Activated CD8-positive, alpha-beta T cell treated with anti-CD3 and anti-CD28 coated beads for 36 hours (primary cell): ENCODE measurements around the gene COL1A2. TPM values are rescaled to one million over a fixed set of nuclear protein-coding genes. Genes with fewer than 3 reads are reported as not detected.

Experiments
- ATAC-seq: fragments of 200-7000 bp; cut with Tn5 transposase; one replicate; pipeline ENCODE4 v1.10.0; 2021; ENCODE audit warnings: mild to moderate bottlenecking, moderate library complexity
- CTCF ChIA-PET: fragments of 350-600 bp; sonication (Branson Sonifier 250); formaldehyde crosslinking; loops from one replicate; lab custom pipeline; 2021; ENCODE audit warnings: antibody characterized with exemption; lab: Charles Lee
- POLR2A ChIA-PET: fragments of 350-600 bp; sonication (Branson Sonifier 250); formaldehyde crosslinking; loops from one replicate; lab custom pipeline; 2021; ENCODE audit warnings: antibody characterized with exemption; lab: Charles Lee
- DNase-seq: peaks from one replicate; pipeline ENCODE4 v3.0.0-alpha.2; 2020
- H3K27ac Mint-ChIP-seq: one replicate; pipeline ENCODE4 v1.8.0; 2021; ENCODE audit warnings: mild to moderate bottlenecking, mixed read lengths
- H3K27me3 Mint-ChIP-seq: one replicate; pipeline ENCODE4 v1.8.0; 2021; ENCODE audit warnings: mixed read lengths
- H3K36me3 Mint-ChIP-seq: one replicate; pipeline ENCODE4 v1.8.0; 2021; ENCODE audit warnings: low read depth, mixed read lengths
- H3K4me1 Mint-ChIP-seq: one replicate; pipeline ENCODE4 v1.8.0; 2021; ENCODE audit warnings: low read depth, mixed read lengths
- H3K4me3 Mint-ChIP-seq: one replicate; pipeline ENCODE4 v1.8.0; 2021; ENCODE audit warnings: mild to moderate bottlenecking, moderate library complexity, mixed read lengths
- H3K9me3 Mint-ChIP-seq: one replicate; pipeline ENCODE4 v1.8.0; 2021; ENCODE audit warnings: mixed read lengths
- CTCF ChIP-seq: fragments of 200-600 bp; IDR thresholded peaks from one replicate; pipeline ENCODE4 v1.8.0; 2022; ENCODE audit warnings: antibody characterized with exemption, mild to moderate bottlenecking
- intact Hi-C: fragments of 100-400 bp; cut with micrococcal nuclease; formaldehyde crosslinking; loops from one replicate; pipeline ENCODE4 v1.10.0; 2022
- total RNA-seq, 2 experiments: library from RNA; stranded (reverse); gene quantifications; one replicate each; pipeline ENCODE4 v1.2.3, GENCODE V29; 2021

Gene COL1A2
- total RNA-seq, 2 experiments from 2014 or later, result 0.47 to 0.56 TPM

GRCh38 chr7:94396596-94396995 is 1.9 kb downstream of the COL1A2 start:
- no peak for ATAC-seq
- intact Hi-C loops, result loop anchor here (10.0 kb wide), 4 partner anchors 312 to 1152 kb away; partner anchors contain the start of gene TFPI2
- Mint-ChIP-seq H3K4me1 (peaks cover 24% of the 10 kb centered on the region), H3K27me3 (peaks cover 18% of the 10 kb centered on the region), H3K9me3 (no peaks in the 10 kb centered on the region), H3K27ac (no peak overlapping the region), H3K4me3 (no peak overlapping the region), H3K36me3 (no peaks in the 10 kb centered on the region)
- ChIA-PET POLR2A (no interaction called here), CTCF (no interaction called here)
- DNase-seq, result no peak
- TF ChIP-seq CTCF, result no peak

- Mint-ChIP-seq H3K27me3 (peaks cover 20% of the 10 kb centered on the region), H3K27ac (no peak overlapping the region), H3K4me1 (peaks cover 14% of the 10 kb centered on the region), H3K36me3 (no peaks in the 10 kb centered on the region), H3K9me3 (no peaks in the 10 kb centered on the region), H3K4me3 (no peak overlapping the region)
- ATAC-seq (no peak), DNase-seq (no peak)
- intact Hi-C loops, result loop anchor here (10.0 kb wide), 4 partner anchors 313 to 1153 kb away; partner anchors contain the start of gene TFPI2
- POLR2A ChIA-PET, result no interaction called here
- CTCF ChIA-PET, result interaction anchor here (1.1 kb wide), 1 partner anchor 9 kb away, joined by 3 read pairs; no protein-coding TSS in a partner anchor
- no peak for TF ChIP-seq CTCF
These were observed 3.0 kb downstream of the COL1A2 start for GRCh38 chr7:94397722-94398121.

- POLR2A ChIA-PET, result no interaction called here
- Mint-ChIP-seq H3K9me3 (no peaks in the 10 kb centered on the region), H3K27me3 (peaks cover 15% of the 10 kb centered on the region), H3K4me3 (no peak overlapping the region), H3K27ac (no peak overlapping the region), H3K4me1 (peaks cover 7% of the 10 kb centered on the region), H3K36me3 (no peaks in the 10 kb centered on the region)
- CTCF ChIA-PET, result interaction anchor here (1.1 kb wide), 1 partner anchor 10 kb away, joined by 3 read pairs; no protein-coding TSS in a partner anchor
- ATAC-seq, result no peak
- DNase-seq, result no peak
- TF ChIP-seq CTCF, result no peak
- intact Hi-C loops, result loop anchor here (10.0 kb wide), 4 partner anchors 314 to 1154 kb away; partner anchors contain the start of gene TFPI2
These were observed 4.1 kb downstream of the COL1A2 start for GRCh38 chr7:94398841-94399240.

- POLR2A ChIA-PET, result no interaction called here
- H3K27me3 Mint-ChIP-seq, result peaks cover 13% of the 10 kb centered on the region
- DNase-seq (no peak), ATAC-seq (no peak)
- H3K4me3 Mint-ChIP-seq, result no peak overlapping the region
- CTCF ChIA-PET, result no interaction called here
- no peak overlapping the region for H3K27ac Mint-ChIP-seq
- H3K36me3 Mint-ChIP-seq, result no peaks in the 10 kb centered on the region
- peaks cover 4% of the 10 kb centered on the region for H3K4me1 Mint-ChIP-seq
- no peaks in the 10 kb centered on the region for H3K9me3 Mint-ChIP-seq
- TF ChIP-seq CTCF, result no peak
- intact Hi-C loops, result no loop called here
These were observed 5.3 kb downstream of the COL1A2 start for GRCh38 chr7:94400022-94400421.

GRCh38 chr7:94400643-94401427 is 6.1 kb downstream of the COL1A2 start:
- no peaks in the 10 kb centered on the region for H3K4me1 Mint-ChIP-seq
- no peaks in the 10 kb centered on the region for H3K9me3 Mint-ChIP-seq
- no peak overlapping the region for H3K4me3 Mint-ChIP-seq
- peaks cover 10% of the 10 kb centered on the region for H3K27me3 Mint-ChIP-seq
- no peak for TF ChIP-seq CTCF
- CTCF ChIA-PET, result no interaction called here
- DNase-seq, result no peak
- intact Hi-C loops, result no loop called here
- ATAC-seq, result no peak
- H3K27ac Mint-ChIP-seq, result no peak overlapping the region
- H3K36me3 Mint-ChIP-seq, result no peaks in the 10 kb centered on the region
- POLR2A ChIA-PET, result no interaction called here
